ENCODE data around the gene C3orf62. TPM values are rescaled to one million over a fixed set of nuclear protein-coding genes. Genes with fewer than 3 reads are reported as not detected.

C3orf62 gene
- total RNA-seq, 6 donors from 2014 or later: 4.2 to 15.7 (median 7.1) TPM

DNA sequence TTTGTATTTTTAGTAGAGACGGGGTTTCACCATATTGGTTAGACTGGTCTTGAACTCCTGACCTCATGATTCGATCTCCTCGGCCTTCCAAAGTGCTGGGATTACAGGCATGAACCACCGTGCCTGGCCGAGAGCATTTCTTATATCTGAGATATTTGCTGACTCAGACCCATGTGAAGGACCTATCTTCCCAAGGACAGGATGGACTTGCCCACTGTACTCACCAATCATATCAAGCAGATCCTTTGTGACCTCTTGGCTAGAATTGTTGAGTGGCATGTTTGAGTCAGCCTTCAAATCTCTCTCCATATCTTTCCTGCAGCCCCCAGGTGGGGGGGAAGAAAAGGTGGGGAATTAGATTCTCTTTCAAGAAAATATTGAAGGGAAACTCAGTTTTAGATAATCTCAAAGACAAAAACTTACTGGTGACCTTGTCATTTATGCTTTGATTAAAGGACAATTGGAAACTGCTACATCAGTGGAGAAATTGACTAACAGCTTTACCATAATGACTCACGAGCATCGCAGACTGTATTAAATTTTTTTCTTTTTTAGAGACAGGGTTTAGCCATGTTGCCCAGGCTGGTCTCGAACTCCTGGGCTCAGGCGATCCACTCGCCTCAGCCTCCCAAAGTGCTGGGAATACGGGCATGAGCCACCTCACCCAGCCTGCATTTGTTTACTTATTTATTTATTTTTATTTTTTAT, 3.1 kb downstream of the C3orf62 start:
- Histone ChIP-seq H3K4me3 (no peak overlapping the region), H3K9me3 (no peaks in the 10 kb centered on the region), H3K27me3 (no peaks in the 10 kb centered on the region), H3K4me1 (peaks cover 18 to 34% (median 23%) of the 10 kb centered on the region in 4 donors), H3K36me3 (peaks cover 0 to 12% (median 4%) of the 10 kb centered on the region in 4 donors), H3K27ac (no peak overlapping the region)
- ATAC-seq (ENCODE audit: low FRiP score in 2 of 2) (no peak), DNase-seq (no peak)
- 90 to 94% methylated on average over 11 of the region's 11 CpGs for WGBS, 2 donors
- TF ChIP-seq POLR2AphosphoS5 (IDR thresholded peaks at IDR 0.05): no peak
- TF ChIP-seq POLR2A (IDR thresholded peaks at IDR 0.05): no peak
- TF ChIP-seq, protein P1, sequence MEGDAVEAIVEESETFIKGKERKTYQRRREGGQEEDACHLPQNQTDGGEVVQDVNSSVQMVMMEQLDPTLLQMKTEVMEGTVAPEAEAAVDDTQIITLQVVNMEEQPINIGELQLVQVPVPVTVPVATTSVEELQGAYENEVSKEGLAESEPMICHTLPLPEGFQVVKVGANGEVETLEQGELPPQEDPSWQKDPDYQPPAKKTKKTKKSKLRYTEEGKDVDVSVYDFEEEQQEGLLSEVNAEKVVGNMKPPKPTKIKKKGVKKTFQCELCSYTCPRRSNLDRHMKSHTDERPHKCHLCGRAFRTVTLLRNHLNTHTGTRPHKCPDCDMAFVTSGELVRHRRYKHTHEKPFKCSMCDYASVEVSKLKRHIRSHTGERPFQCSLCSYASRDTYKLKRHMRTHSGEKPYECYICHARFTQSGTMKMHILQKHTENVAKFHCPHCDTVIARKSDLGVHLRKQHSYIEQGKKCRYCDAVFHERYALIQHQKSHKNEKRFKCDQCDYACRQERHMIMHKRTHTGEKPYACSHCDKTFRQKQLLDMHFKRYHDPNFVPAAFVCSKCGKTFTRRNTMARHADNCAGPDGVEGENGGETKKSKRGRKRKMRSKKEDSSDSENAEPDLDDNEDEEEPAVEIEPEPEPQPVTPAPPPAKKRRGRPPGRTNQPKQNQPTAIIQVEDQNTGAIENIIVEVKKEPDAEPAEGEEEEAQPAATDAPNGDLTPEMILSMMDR (IDR thresholded peaks at IDR 0.05): no peak
- no peak for TF ChIP-seq EP300 (IDR thresholded peaks at IDR 0.05)

DNA sequence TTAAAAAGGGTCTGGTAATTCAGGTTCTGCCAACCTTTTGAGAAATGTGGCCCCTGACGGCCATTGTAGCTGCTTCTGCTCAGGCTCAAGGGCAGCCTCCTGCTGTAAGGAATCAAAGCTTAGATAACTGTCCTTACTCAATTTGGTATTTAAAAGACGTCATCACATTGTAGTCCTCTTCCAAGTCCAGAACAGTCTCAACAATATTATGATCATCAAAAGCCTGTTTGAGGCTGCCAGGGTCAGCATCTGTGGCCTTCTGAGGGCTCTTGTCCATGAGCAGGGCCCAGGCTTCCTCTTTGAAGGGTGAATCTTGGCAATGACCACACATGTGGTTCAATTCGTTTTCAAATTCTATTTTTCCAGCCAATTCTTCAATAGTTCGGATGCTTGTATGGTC, 6.0 kb downstream of the C3orf62 start:
- Histone ChIP-seq H3K27me3 (no peaks in the 10 kb centered on the region), H3K4me1 (peaks cover 3 to 5% (median 4%) of the 10 kb centered on the region in 4 donors), H3K4me3 (no peak overlapping the region), H3K36me3 (peaks cover 0 to 9% (median 3%) of the 10 kb centered on the region in 4 donors), H3K27ac (no peak overlapping the region), H3K9me3 (no peaks in the 10 kb centered on the region)
- DNase-seq: no peak
- peak in 1 of 2 donors; percentile 57 for ATAC-seq (ENCODE audit: low FRiP score in 2 of 2)
- TF ChIP-seq EP300 (IDR thresholded peaks at IDR 0.05) (no peak), POLR2A (IDR thresholded peaks at IDR 0.05) (no peak)
- TF ChIP-seq, protein P1 (IDR thresholded peaks at IDR 0.05): no peak
- WGBS, 2 donors: 78 to 79% methylated on average over 4 of the region's 4 CpGs

DNA sequence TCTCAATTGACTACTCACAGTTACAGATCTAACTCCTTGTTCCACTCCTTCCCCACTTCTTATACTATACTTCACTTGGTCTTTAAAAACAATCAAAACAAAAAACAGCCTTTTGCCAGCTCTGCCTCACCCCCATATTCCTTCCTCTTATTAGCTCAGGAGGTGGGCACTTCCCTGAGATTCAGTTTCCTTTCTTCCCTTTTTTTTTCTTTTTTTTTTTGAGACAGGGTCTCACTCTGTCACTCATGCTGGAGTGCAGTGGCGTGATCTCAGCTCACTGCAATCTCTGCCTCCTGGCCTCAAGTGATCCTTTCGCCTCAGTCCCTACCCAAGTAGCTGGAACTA, 6.9 kb downstream of the C3orf62 start:
- no peak for ATAC-seq (ENCODE audit: low FRiP score in 2 of 2)
- TF ChIP-seq, protein P1 (IDR thresholded peaks at IDR 0.05): no peak
- no peak for TF ChIP-seq POLR2A (IDR thresholded peaks at IDR 0.05)
- no peak for TF ChIP-seq EP300 (IDR thresholded peaks at IDR 0.05)
- TF ChIP-seq POLR2AphosphoS5 (IDR thresholded peaks at IDR 0.05): no peak
- H3K36me3 ChIP-seq: peaks cover 0 to 9% (median 3%) of the 10 kb centered on the region in 4 donors
- no peak overlapping the region for H3K4me3 ChIP-seq
- H3K9me3 ChIP-seq: no peaks in the 10 kb centered on the region
- H3K27me3 ChIP-seq: no peaks in the 10 kb centered on the region
- H3K27ac ChIP-seq: no peak overlapping the region
- no peaks in the 10 kb centered on the region for H3K4me1 ChIP-seq
- no peak for DNase-seq
- WGBS, 2 donors: 94 to 96% methylated on average over 2 of the region's 2 CpGs

DNA sequence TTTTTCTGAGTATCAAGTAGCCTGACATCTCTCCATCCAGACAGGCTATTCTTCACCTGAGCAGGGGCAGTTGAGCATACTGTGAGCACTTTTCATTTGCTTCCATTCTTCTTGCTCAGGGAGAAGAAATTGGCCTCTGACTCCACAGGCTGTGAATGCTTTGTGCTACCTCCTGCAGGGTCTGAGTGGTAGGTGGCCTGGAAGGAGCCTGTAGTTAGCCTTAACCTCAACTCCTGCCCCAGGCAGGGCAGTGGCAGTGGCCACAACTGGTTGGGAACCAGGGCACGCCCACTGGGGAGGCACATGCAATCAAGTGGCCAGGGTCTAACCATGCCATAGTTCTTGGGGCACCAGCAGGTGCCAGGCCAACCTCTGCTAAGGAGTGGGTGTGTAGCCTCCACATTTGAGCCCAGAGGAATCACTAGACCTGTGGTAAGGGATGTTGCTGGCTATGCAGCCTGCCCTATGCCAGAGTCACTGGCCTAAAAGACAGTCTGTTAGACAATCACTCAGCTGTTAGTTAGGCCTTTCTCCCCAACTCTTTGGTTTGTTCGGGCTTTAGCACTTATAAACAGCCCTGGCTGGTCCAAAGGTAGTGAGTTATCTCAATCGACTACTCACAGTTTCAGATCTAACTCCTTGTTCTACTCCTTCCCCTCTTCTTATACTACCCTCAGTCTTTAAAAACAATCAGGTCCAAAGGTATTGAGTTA, 7.4 kb downstream of the C3orf62 start:
- peaks cover 0 to 9% (median 3%) of the 10 kb centered on the region in 4 donors for H3K36me3 ChIP-seq
- 93 to 94% methylated on average over 2 to 3 of the region's 3 CpGs for WGBS, 2 donors

More for the DNA sequence above, 7.4 kb downstream of the C3orf62 start:
- TF ChIP-seq POLR2AphosphoS5 (IDR thresholded peaks at IDR 0.05) (no peak), EP300 (IDR thresholded peaks at IDR 0.05) (no peak), POLR2A (IDR thresholded peaks at IDR 0.05) (no peak)
- TF ChIP-seq, protein P1 (IDR thresholded peaks at IDR 0.05): no peak
- DNase-seq: no peak
- H3K4me1 ChIP-seq: no peaks in the 10 kb centered on the region
- no peak overlapping the region for H3K27ac ChIP-seq
- no peaks in the 10 kb centered on the region for H3K9me3 ChIP-seq
- no peak for ATAC-seq (ENCODE audit: low FRiP score in 2 of 2)
- no peak overlapping the region for H3K4me3 ChIP-seq
- no peaks in the 10 kb centered on the region for H3K27me3 ChIP-seq

All from upper lobe of left lung (tissue), 6 donors.